Measurements from ENCODE around the gene CRHR2.

Gene CRHR2

DNA sequence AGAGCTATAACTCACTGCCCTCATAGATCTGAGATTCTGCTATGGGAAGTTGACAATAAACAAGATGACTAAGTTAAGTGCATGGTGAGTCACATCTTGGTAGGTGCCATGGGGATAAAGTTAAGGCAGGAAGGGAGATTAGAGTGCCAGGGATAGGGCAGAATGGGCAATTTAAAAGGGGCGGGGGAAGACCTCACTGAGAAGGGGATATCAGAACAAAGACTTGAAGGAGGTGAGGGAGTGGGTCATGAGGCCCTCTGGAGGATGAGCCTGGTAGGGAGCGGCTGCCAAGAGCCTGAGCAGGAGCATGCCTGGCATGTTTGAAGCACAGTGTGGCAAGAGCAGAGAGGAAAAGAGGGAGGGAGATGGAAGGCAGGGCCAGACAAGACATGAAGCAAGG lies 34.9 kb upstream of the CRHR2 start:
- no peak overlapping the region for H3K4me3 ChIP-seq (replicated peaks; ENCODE audit: low read depth, low read length)
- TF ChIP-seq, protein P1, sequence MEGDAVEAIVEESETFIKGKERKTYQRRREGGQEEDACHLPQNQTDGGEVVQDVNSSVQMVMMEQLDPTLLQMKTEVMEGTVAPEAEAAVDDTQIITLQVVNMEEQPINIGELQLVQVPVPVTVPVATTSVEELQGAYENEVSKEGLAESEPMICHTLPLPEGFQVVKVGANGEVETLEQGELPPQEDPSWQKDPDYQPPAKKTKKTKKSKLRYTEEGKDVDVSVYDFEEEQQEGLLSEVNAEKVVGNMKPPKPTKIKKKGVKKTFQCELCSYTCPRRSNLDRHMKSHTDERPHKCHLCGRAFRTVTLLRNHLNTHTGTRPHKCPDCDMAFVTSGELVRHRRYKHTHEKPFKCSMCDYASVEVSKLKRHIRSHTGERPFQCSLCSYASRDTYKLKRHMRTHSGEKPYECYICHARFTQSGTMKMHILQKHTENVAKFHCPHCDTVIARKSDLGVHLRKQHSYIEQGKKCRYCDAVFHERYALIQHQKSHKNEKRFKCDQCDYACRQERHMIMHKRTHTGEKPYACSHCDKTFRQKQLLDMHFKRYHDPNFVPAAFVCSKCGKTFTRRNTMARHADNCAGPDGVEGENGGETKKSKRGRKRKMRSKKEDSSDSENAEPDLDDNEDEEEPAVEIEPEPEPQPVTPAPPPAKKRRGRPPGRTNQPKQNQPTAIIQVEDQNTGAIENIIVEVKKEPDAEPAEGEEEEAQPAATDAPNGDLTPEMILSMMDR (IDR thresholded peaks at IDR 0.05; ENCODE audit: low read depth, low read length, missing control alignments) = no peak
- no peak for DNase-seq (ENCODE audit: extremely low read depth, low read depth)

DNA sequence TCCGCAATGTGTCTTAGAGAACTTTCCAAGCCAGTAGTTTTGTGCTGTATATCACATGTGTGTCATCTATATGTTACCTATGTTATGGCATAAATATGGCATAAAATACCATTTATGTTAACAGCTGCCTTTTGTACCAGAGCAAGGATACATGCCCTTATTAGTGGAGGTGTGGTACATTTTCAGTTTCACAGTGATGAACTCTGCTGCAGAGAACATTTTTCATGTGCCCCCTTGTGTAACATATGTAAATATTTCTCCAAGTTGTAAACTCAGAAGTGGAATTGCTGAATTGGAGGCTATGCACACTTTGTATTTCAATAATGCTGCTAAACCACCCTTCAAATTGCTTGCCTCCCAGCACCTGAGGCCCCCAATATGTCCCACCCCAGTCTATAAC lies 31.9 kb upstream of the CRHR2 start:
- no peak for DNase-seq (ENCODE audit: extremely low read depth, low read depth)
- H3K4me3 ChIP-seq (replicated peaks; ENCODE audit: low read depth, low read length) = no peak overlapping the region
- TF ChIP-seq, protein P1 (IDR thresholded peaks at IDR 0.05; ENCODE audit: low read depth, low read length, missing control alignments) = no peak

DNA sequence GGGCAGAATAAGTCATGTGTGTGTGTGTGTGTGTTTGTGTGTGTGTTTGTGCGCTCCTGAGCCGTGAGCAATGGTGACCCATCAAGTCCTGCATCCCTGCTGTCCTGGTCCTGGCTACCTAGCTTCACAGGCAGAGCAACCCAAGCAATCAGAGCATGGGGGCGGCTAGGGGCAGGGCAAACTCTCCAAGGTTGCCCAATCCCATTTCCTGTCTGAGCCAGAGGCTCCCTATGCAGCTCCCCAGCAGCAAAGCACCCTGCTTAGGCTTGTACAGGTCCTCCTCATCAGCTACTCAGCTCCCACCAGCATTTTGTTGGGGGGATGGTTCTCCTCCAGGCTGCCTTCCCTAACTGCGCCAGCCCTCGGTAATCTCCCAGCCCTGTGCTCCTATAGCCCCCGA lies 31.1 kb upstream of the CRHR2 start:
- no peak overlapping the region for H3K4me3 ChIP-seq (replicated peaks; ENCODE audit: low read depth, low read length)
- no peak for DNase-seq (ENCODE audit: extremely low read depth, low read depth)
- TF ChIP-seq, protein P1 (IDR thresholded peaks at IDR 0.05; ENCODE audit: low read depth, low read length, missing control alignments) = no peak

DNA sequence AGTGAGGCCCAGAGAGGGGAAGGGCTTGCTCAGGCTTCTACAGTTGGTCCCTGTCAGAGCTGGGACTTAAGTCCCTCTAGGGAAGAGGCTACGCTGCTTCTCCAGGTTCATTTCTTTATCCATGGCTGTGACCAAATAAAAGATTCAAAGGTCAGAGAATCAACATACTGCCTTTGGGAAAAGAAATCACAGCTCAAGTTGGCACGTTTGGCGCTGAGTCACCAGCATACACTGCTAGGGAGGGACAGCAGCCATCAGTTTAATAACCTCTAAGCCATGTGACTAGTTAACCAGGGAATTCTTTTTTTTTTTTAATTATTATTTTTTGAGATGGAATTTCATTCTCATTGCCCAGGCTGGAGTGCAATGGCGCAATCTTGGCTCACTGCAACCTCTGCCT lies 28.4 kb upstream of the CRHR2 start:
- TF ChIP-seq, protein P1 (IDR thresholded peaks at IDR 0.05; ENCODE audit: low read depth, low read length, missing control alignments) = no peak
- no peak overlapping the region for H3K4me3 ChIP-seq (replicated peaks; ENCODE audit: low read depth, low read length)
- DNase-seq (ENCODE audit: extremely low read depth, low read depth) = no peak

DNA sequence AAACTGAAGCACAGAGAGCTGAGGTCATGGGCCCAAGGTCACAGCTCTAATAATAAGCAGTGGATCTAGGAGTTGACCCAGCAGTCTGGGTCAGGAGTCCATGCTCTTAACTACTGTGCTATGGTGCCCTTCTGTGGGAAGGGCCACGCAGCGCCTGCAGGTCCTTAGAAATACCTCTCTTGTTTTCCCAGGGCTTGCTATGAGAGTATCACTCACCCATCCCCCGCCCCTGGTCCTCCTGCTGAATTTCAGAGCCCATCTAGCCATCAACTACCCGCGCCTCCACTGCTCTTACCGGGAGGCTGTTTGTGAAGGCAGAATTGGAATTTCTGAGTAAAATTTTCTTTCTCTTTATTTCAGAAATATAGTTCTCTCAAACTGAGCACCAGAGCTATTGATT lies 27.3 kb upstream of the CRHR2 start:
- no peak for DNase-seq (ENCODE audit: extremely low read depth, low read depth)
- TF ChIP-seq, protein P1 (IDR thresholded peaks at IDR 0.05; ENCODE audit: low read depth, low read length, missing control alignments) = no peak
- H3K4me3 ChIP-seq (replicated peaks; ENCODE audit: low read depth, low read length) = no peak overlapping the region

DNA sequence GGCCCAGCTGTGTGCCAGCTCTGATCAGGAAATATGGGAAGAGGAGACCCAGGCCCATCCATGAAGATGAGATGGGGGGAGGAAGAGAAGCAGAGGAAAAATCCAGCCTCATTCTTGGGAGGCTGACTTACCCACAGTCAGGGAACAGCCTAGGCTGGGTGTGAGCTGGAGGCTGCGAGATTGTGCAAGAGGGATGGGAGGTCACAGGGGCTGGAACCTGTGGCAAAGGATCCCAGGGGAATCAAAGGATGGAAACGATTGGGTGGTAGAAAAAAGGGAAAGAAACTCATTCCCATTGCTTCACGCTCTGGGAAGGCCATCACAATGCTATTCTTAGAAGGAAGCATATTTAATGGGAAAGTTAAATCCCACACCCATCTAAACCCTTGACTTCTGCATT lies 26.7 kb upstream of the CRHR2 start:
- TF ChIP-seq, protein P1 (IDR thresholded peaks at IDR 0.05; ENCODE audit: low read depth, low read length, missing control alignments) = no peak
- no peak overlapping the region for H3K4me3 ChIP-seq (replicated peaks; ENCODE audit: low read depth, low read length)
- DNase-seq (ENCODE audit: extremely low read depth, low read depth) = no peak

DNA sequence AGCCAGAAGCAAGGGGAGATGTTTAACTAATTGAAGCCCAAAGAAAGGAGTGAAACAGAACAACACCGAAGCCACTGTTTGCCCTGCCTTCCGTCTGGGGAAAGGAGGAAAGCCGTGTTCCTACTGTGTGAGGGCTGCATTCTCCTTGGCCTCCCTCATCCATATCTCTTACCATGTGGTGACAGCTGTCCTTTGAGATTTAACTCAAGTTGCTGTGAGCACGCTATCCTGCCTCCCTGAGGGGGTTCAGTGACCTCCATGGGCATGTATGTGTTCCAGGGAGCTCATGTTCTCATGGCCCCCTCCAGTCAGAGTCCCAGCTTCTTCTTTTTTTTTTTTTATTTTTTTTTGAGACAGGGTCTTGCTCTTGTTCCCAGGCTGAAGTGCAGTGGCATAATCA lies 26.2 kb upstream of the CRHR2 start:
- TF ChIP-seq, protein P1 (IDR thresholded peaks at IDR 0.05; ENCODE audit: low read depth, low read length, missing control alignments) = no peak
- no peak for DNase-seq (ENCODE audit: extremely low read depth, low read depth)
- no peak overlapping the region for H3K4me3 ChIP-seq (replicated peaks; ENCODE audit: low read depth, low read length)

Data from HFF-Myc (cell line).